ENCODE results near the gene FCRLB. TPM values are rescaled to one million over a fixed set of nuclear protein-coding genes. Genes with fewer than 3 reads are reported as not detected.

Gene FCRLB
- total RNA-seq, 1 experiment from 2014 or later = not detected

DNA sequence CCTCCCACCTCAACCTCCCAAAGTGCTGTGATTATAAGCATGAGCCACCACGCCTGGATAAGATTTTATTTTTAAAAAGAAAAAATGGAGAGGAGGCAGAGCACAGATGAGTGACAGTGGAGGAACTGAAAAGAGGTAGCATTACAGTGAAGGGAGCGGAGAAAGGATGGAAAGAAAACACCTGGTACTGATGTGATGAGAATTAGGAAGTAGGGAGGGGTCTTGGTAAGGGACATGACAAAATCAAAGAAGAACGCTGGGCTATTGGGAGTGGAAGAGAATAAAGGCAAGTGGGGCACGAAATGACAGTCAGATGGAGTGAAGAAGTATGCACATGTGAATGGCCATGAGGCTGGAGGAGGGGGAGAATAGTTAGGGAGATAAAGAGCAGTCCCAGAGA is 12.0 kb upstream of the FCRLB start:
- Histone ChIP-seq H2AK5ac (ENCODE audit: insufficient read length, low read length) (no peak overlapping the region), H3K4ac (ENCODE audit: low read depth, low read length) (no peak overlapping the region), H3K18ac (ENCODE audit: insufficient read length, low read depth, low read length) (no peak overlapping the region), H2BK120ac (ENCODE audit: low read depth, low read length, poor library complexity, severe bottlenecking) (no peak overlapping the region), H2BK12ac (ENCODE audit: insufficient read length, low read depth, low read length) (no peak overlapping the region), H3K23me2 (ENCODE audit: insufficient read length, low read depth, low read length, poor library complexity, severe bottlenecking) (no peaks in the 10 kb centered on the region), H3K14ac (ENCODE audit: insufficient read depth, low read length) (no peak overlapping the region), H3K4me2 (ENCODE audit: insufficient read depth, insufficient read length, low read length) (no peak overlapping the region), H3K9me3 (ENCODE audit: control insufficient read depth, low read depth, low read length) (no peaks in the 10 kb centered on the region), H3K56ac (ENCODE audit: insufficient read length, low read depth, low read length) (no peak overlapping the region), H4K20me1 (ENCODE audit: control insufficient read depth, insufficient read depth, insufficient read length) (no peaks in the 10 kb centered on the region), H2BK15ac (ENCODE audit: low read depth, low read length) (no peak overlapping the region), H4K5ac (ENCODE audit: insufficient read length, low read depth, low read length) (no peak overlapping the region), H3K79me2 (ENCODE audit: insufficient read depth, low read length) (no peaks in the 10 kb centered on the region), H4K8ac (replicated peaks; ENCODE audit: insufficient read length, low read depth, low read length) (no peak overlapping the region), H2AFZ (ENCODE audit: low read length) (no peak overlapping the region), H4K91ac (ENCODE audit: insufficient read length, low read depth, low read length) (no peak overlapping the region), H2BK5ac (ENCODE audit: insufficient read length, low read length) (no peak overlapping the region), H3K27ac (ENCODE audit: insufficient read length, low read depth, low read length) (no peak overlapping the region), H3K27me3 (ENCODE audit: insufficient read depth, low read length) (no peaks in the 10 kb centered on the region), H3T11ph (ENCODE audit: low read length) (no peak overlapping the region), H3K23ac (ENCODE audit: insufficient read length, low read depth, low read length) (no peak overlapping the region), H3K9ac (ENCODE audit: extremely low read depth, insufficient read length, low read length) (no peak overlapping the region), H2BK20ac (ENCODE audit: low read depth, low read length, poor library complexity, severe bottlenecking) (no peak overlapping the region), H3K4me1 (ENCODE audit: insufficient read depth, low read length) (no peaks in the 10 kb centered on the region), H3K79me1 (ENCODE audit: insufficient read depth, low read depth, low read length, poor library complexity, severe bottlenecking) (no peaks in the 10 kb centered on the region)
- H3K27me3 Mint-ChIP-seq (ENCODE audit: low read depth) = peaks cover 3% of the 10 kb centered on the region
- no peak for DNase-seq
- H3K4me3 Mint-ChIP-seq = no peak overlapping the region
- no peaks in the 10 kb centered on the region for H3K36me3 Mint-ChIP-seq (ENCODE audit: insufficient read depth in 1 of 3, low read depth in 3 of 3)
- WGBS (ENCODE audit: extremely low coverage, insufficient read length, low lambda C conversion rate) = no CpG with 5 or more reads among the region's 4 CpGs
- TF ChIP-seq, protein P1, sequence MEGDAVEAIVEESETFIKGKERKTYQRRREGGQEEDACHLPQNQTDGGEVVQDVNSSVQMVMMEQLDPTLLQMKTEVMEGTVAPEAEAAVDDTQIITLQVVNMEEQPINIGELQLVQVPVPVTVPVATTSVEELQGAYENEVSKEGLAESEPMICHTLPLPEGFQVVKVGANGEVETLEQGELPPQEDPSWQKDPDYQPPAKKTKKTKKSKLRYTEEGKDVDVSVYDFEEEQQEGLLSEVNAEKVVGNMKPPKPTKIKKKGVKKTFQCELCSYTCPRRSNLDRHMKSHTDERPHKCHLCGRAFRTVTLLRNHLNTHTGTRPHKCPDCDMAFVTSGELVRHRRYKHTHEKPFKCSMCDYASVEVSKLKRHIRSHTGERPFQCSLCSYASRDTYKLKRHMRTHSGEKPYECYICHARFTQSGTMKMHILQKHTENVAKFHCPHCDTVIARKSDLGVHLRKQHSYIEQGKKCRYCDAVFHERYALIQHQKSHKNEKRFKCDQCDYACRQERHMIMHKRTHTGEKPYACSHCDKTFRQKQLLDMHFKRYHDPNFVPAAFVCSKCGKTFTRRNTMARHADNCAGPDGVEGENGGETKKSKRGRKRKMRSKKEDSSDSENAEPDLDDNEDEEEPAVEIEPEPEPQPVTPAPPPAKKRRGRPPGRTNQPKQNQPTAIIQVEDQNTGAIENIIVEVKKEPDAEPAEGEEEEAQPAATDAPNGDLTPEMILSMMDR (conservative IDR thresholded peaks at IDR 0.05) = no peak
- peaks cover 12% of the 10 kb centered on the region in 2 experiments for H3K4me1 Mint-ChIP-seq
- H3K27ac Mint-ChIP-seq = no peak overlapping the region
- no peaks in the 10 kb centered on the region for H3K9me3 Mint-ChIP-seq
